Measurements from ENCODE around the gene CD84.
"Not testable (repeated sequence)": the region's sequence is repeated elsewhere in the genome, so short reads cannot be mapped to it uniquely, and the experiment has no call there.

Gene CD84

DNA sequence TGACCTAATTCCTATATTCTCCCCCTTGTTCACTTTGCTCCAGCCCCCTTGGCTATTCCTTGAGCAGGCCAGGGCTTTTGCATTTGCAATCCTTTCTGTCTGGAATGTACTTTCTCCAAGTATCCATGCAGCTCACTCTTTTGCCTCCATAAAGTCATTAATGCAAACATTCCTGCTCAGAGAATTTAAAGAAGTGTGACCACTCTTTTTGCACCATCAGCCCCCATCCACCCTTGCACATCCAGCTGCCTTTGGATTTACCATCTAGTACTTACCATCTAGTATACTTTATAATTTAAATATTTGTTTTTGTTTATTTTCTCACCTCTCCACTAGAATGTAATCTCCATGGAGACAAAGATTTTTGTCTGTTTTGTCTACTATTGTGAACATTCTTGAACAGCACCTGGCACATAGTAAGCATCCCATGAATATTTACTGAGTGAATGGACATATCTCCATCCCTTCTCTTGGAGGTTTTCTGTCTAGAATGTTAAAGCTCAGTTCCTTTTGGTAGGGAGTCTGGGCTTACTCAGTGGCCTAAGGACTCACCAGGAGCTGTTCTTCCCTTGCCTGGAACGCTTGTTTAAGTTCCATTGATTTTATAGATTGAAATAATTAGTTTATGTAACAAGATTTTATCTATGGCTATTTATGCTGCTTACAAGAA lies 78.8 kb downstream of the CD84 start:
- no peak for DNase-seq

DNA sequence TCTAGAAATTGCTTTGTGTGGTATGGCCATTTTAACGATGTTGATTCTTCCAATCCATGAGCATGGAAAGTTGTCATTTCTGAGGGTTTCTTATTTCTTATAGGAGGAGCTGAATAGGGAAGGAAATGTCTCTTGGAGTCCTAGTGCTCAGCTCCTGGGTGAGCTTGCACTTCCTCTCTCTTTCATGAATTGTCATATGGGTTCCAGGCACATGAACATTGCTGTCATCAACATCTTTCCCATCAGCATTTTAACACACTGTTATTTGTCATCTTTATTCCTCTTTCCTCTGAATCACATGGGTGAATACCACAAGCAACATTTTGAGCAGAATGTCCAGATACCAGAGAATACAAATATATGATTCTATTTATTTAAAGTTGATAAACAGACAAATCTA lies 79.7 kb downstream of the CD84 start:
- DNase-seq = no peak

DNA sequence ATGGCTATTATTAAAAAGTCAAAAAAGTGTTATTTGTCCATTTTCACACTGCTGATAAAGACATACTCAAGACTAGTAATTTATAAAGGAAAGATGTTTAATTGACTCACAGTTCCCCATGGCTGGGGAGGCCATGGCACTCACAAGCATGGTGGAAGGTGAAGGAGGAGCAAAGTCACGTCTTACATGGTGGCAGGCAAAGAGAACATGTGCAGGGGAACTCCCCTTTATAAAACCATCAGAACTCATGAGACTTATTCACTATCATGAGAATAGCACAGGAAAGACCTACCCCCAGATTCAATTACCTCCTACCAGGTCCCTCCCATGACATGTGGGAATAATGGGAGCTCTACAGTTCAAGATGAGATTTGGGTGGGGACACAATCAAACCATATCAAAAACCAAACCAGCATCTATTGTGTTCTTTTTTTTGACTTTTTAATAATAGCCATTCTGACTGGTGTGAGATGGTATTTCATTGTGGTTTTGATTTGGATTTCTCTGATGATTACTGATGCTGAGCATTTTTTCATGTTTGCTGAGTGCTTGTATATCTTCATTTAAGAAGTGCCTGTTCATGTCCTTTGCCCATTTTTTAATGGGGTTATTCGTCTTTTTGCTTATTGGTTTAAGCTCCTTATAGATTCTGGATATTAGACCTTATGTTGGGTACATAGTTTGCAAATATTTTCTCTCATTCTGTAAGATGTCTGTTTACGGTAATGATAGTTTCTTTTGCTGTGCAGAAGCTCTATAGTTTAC lies 80.8 kb downstream of the CD84 start:
- not testable (repeated sequence) for DNase-seq

DNA sequence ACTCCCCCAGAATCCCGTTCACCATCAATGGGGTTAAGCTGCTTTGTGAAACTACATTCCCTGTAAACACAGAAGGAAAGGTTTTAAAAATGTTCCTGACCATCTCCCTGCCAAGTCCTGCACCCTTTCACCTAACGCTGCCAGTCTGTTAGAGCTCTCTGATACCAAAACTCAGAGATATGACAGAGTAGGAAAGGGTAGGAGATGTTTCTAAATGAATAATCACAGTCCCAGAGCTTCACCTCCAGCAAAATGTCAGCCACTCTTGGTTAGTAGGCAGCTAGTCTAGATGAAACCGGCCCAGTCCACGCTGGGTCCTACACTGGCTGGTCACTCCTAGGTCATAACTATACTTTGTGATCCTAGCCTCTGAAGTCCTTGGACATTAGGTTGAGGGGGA lies 83.0 kb downstream of the CD84 start:
- DNase-seq = no peak

DNA sequence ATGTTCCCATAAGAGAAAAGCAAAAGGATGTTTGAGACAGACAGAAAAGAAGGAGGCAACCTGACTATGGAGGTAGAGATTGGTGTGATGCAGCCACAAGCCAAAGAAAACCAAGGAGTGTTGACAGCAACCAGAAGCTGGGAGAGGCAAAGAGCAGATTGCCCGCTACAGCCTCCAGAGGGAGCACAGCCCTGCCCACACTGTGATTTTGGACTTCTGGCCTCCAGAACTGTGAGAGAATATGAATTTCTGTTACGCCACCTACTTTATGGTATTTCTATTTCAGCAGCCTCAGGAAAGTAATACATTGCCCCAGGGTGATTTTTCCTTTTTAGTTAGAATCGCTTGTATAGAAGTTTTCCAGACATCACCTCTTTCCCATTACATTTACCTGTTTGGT lies 84.7 kb downstream of the CD84 start:
- peak; percentile 11 for DNase-seq

DNA sequence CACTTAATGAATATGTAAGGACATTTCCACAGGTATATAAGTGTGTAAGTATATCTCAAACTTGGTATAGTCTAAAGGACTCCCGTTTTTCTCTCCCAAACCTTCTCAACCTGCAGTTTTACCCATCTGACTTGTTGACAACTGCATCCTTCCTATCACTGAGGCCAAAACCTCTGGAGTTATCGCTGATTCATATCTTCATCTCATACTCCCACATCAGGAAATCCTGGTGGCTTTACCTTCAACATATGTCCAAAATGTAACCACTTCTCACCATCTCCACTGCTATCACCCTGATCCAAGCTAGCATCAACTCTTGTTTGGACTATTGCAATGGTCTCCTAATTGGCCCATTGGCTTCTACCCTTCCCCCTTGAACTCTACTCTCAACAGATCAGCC lies 86.7 kb downstream of the CD84 start:
- no peak for DNase-seq

DNA sequence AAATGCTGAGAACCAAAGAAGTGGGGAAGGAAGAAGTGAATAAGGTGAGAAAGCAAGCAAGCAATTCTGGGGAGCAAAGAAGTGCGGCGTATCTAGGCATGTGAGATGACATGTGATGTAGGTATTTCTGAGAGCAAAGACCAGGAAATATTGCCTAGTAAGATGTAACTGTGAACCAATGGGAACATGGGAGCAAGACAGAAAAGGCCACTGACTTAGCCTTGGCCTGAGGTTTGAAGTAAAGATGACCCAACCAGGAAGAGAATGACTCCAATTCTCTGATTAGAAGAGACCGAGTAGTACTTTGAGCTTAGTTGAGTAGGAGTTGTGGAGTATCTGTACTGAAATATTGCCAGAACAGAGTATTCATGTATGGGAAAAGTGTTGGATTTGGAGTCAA lies 87.3 kb downstream of the CD84 start:
- no peak for DNase-seq
